ENCODE data around the gene ZNF232.

- TF ChIP-seq, protein P1, sequence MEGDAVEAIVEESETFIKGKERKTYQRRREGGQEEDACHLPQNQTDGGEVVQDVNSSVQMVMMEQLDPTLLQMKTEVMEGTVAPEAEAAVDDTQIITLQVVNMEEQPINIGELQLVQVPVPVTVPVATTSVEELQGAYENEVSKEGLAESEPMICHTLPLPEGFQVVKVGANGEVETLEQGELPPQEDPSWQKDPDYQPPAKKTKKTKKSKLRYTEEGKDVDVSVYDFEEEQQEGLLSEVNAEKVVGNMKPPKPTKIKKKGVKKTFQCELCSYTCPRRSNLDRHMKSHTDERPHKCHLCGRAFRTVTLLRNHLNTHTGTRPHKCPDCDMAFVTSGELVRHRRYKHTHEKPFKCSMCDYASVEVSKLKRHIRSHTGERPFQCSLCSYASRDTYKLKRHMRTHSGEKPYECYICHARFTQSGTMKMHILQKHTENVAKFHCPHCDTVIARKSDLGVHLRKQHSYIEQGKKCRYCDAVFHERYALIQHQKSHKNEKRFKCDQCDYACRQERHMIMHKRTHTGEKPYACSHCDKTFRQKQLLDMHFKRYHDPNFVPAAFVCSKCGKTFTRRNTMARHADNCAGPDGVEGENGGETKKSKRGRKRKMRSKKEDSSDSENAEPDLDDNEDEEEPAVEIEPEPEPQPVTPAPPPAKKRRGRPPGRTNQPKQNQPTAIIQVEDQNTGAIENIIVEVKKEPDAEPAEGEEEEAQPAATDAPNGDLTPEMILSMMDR (IDR thresholded peaks at IDR 0.05), result no peak
- no peak for TF ChIP-seq ZFX (IDR thresholded peaks at IDR 0.05; ENCODE audit: borderline replicate concordance)
Measured at GRCh38 chr17:5065227-5065744, 46.4 kb downstream of the ZNF232 start.

Measured in 22Rv1 (cell line).